NB4 (cell line): ENCODE measurements around the gene EXOC6B.

Experiments used
- DNase-seq: peaks from one replicate; pipeline ENCODE4 v3.0.0; 2010; ENCODE audit warnings: low read depth
- H3K4me3 ChIP-seq: one replicate; pipeline ENCODE4 v1.5.1; 2011; ENCODE audit warnings: mild to moderate bottlenecking, low read depth, low read length, moderate library complexity
- CTCF ChIP-seq: IDR thresholded peaks from one replicate; pipeline ENCODE4 v1.5.1; 2012; ENCODE audit warnings: low read depth, low read length
- MAX ChIP-seq: IDR thresholded peaks from 2 replicates; pipeline ENCODE4 v1.6.1; 2011; ENCODE audit warnings: low read depth, low read length
- MYC ChIP-seq: IDR thresholded peaks from 2 replicates; pipeline ENCODE4 v1.6.1; 2011; ENCODE audit warnings: low read depth, low read length
- POLR2A ChIP-seq: IDR thresholded peaks from 2 replicates; pipeline ENCODE4 v1.6.1; 2011; ENCODE audit warnings: mild to moderate bottlenecking; ENCODE audit not compliant: insufficient read length; ENCODE audit errors: extremely low read depth

EXOC6B gene

GRCh38 chr2:72141881-72142451 lies 683.9 kb downstream of the EXOC6B start:
- H3K4me3 ChIP-seq, result no peak overlapping the region
- no peak for DNase-seq
- TF ChIP-seq POLR2A (no peak), MAX (no peak), CTCF (no peak), MYC (no peak)

GRCh38 chr2:72141032-72141645 lies 684.7 kb downstream of the EXOC6B start:
- DNase-seq, result no peak
- TF ChIP-seq MYC (no peak), POLR2A (no peak), MAX (no peak), CTCF (no peak)
- no peak overlapping the region for H3K4me3 ChIP-seq

GRCh38 chr2:72140621-72140960 lies 685.2 kb downstream of the EXOC6B start:
- no peak for DNase-seq
- TF ChIP-seq CTCF (no peak), MAX (no peak), MYC (no peak), POLR2A (no peak)
- no peak overlapping the region for H3K4me3 ChIP-seq

GRCh38 chr2:72139874-72140620 lies 685.8 kb downstream of the EXOC6B start:
- no peak overlapping the region for H3K4me3 ChIP-seq
- TF ChIP-seq MYC (no peak), MAX (no peak), CTCF (no peak), POLR2A (no peak)
- DNase-seq, result no peak

GRCh38 chr2:72139471-72139873 lies 686.4 kb downstream of the EXOC6B start:
- no peak for DNase-seq
- H3K4me3 ChIP-seq, result no peak overlapping the region
- TF ChIP-seq POLR2A, result no peak
- no peak for TF ChIP-seq MAX
- TF ChIP-seq CTCF, result no peak
- TF ChIP-seq MYC, result no peak
